ENCODE results near the gene AATF.

DNA sequence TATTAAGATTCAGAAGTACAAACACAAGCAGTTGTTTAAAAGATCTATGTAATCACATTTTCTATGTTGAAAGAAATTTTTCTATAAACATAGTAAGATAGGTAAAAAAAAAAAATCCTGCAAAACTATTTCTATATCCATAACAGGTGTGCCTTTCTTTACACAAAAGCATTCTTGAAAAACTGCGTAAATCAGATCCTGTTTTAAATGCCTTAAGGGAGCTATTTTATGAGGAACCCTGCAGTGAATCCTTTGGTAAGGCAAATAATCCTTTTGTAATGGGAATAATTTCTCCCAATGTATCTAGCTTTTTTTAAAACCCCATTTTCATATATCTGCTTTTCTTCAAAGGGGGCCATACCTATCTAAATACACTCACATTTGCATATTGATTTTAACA is 157.3 kb downstream of the AATF start:
- TF ChIP-seq, protein P1, sequence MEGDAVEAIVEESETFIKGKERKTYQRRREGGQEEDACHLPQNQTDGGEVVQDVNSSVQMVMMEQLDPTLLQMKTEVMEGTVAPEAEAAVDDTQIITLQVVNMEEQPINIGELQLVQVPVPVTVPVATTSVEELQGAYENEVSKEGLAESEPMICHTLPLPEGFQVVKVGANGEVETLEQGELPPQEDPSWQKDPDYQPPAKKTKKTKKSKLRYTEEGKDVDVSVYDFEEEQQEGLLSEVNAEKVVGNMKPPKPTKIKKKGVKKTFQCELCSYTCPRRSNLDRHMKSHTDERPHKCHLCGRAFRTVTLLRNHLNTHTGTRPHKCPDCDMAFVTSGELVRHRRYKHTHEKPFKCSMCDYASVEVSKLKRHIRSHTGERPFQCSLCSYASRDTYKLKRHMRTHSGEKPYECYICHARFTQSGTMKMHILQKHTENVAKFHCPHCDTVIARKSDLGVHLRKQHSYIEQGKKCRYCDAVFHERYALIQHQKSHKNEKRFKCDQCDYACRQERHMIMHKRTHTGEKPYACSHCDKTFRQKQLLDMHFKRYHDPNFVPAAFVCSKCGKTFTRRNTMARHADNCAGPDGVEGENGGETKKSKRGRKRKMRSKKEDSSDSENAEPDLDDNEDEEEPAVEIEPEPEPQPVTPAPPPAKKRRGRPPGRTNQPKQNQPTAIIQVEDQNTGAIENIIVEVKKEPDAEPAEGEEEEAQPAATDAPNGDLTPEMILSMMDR (conservative IDR thresholded peaks at IDR 0.05), result no peak
- no peak for TF ChIP-seq ZFX (IDR thresholded peaks at IDR 0.05)

Data from C4-2B (cell line).